ENCODE results near the gene FARP2. TPM values are rescaled to one million over a fixed set of nuclear protein-coding genes. Genes with fewer than 3 reads are reported as not detected.
"Not testable (repeated sequence)": the region's sequence is repeated elsewhere in the genome, so short reads cannot be mapped to it uniquely, and the experiment has no call there.

Gene FARP2
- total and polyA plus RNA-seq, 10 of the 15 experiments (the other 5 are each of a cell fraction or from before 2014, with no cell fraction given): 5.5 to 67.5 (median 36.8) TPM

- TF ChIP-seq ZNF687 (IDR thresholded peaks at IDR 0.05) (no peak), CREM (IDR thresholded peaks at IDR 0.05; ENCODE audit: low read depth) (peak; percentile 41; the same call in 1 of the 2 replicates), IRF4 (IDR thresholded peaks at IDR 0.05; ENCODE audit: low read depth, low read length) (0 out of 2 replicates have a peak, but pooled peaks have one; percentile 57), NFIC (IDR thresholded peaks at IDR 0.05; ENCODE audit: low read depth, low read length) (peak; percentile 42; the same call in 1 of the 2 replicates), EED (IDR thresholded peaks at IDR 0.05; ENCODE audit: low read depth) (peak; percentile 68), CHD2 (IDR thresholded peaks at IDR 0.05; ENCODE audit: borderline replicate concordance, low read depth, low read length) (no peak), E4F1 (IDR thresholded peaks at IDR 0.05; ENCODE audit: borderline replicate concordance, partially characterized antibody) (no peak), JUNB (IDR thresholded peaks at IDR 0.05) (peak; percentile 85)
Observed at GRCh38 chr2:241393524-241394196, 37.6 kb downstream of the FARP2 start (continued).

GRCh38 chr2:241396809-241397208 is 40.7 kb downstream of the FARP2 start:
- H2AFZ ChIP-seq (ENCODE audit: control insufficient read depth, low read depth, low read length); DNase-seq (ENCODE audit: low read depth, low spot score); BruUV-seq (replicated peaks); SMC1A ChIA-PET (ENCODE audit: uncharacterized antibody, unreplicated experiment); H3K4me3 ChIP-seq; H3K27ac ChIP-seq (ENCODE audit: control insufficient read depth, insufficient read depth); RAD21 ChIA-PET (ENCODE audit: unreplicated experiment); ATAC-seq; in situ Hi-C loops (cut with MboI); POLR2A ChIA-PET; H3K9ac ChIP-seq (ENCODE audit: control insufficient read depth, insufficient read depth, low read length); H3K36me3 ChIP-seq (ENCODE audit: control insufficient read depth in 2 of 2, insufficient read depth in 2 of 2, low read length in 1 of 2); H3K4me2 ChIP-seq (ENCODE audit: control insufficient read depth, insufficient read depth); FAIRE-seq; H3K27me3 ChIP-seq (replicated peaks in 1 of 2; ENCODE audit: control insufficient read depth in 2 of 2, insufficient read depth in 2 of 2, low read length in 1 of 2); H3K9me3 ChIP-seq (replicated peaks; ENCODE audit: control insufficient read depth, insufficient read depth, low read length); H4K20me1 ChIP-seq (ENCODE audit: control insufficient read depth, insufficient read depth); H3K79me2 ChIP-seq (ENCODE audit: control insufficient read depth, insufficient read depth, low read length): not testable (repeated sequence)
- 98% methylated on average over 6 of the region's 6 CpGs for WGBS (ENCODE audit: insufficient coverage, insufficient replicate concordance, low lambda C conversion rate, missing lambda C conversion rate)
- CTCF ChIA-PET: interaction anchor here (1.3 kb wide), 1 partner anchor 10 kb away, joined by 3 read pairs; no protein-coding TSS in a partner anchor
- intact Hi-C loops (cut with micrococcal nuclease; ENCODE audit: unreplicated experiment): loop anchor here (10.0 kb wide), 1 partner anchor 142 kb away; no protein-coding TSS in a partner anchor
- peaks cover 21% of the 10 kb centered on the region for H3K4me1 ChIP-seq (ENCODE audit: control insufficient read depth, insufficient read depth, low read length)

Measured in GM12878 (cell line).